Choroid plexus epithelial cell (primary cell): ENCODE results near the gene MCM8.

Experiments used
- DNase-seq: peaks from one replicate; pipeline ENCODE4 v3.0.0-alpha.2; 2010; ENCODE audit warnings: low read depth
- H3K4me3 ChIP-seq: 2 replicates; pipeline ENCODE4 v1.5.1; 2011; ENCODE audit warnings: low read depth, mild to moderate bottlenecking, control low read depth, low read length, moderate library complexity
- CTCF ChIP-seq: conservative IDR thresholded peaks from 2 replicates; pipeline ENCODE4 v1.5.1; 2011; ENCODE audit warnings: low read depth, mild to moderate bottlenecking, control low read depth, inconsistent platforms, low read length, moderate library complexity

MCM8 gene

DNA sequence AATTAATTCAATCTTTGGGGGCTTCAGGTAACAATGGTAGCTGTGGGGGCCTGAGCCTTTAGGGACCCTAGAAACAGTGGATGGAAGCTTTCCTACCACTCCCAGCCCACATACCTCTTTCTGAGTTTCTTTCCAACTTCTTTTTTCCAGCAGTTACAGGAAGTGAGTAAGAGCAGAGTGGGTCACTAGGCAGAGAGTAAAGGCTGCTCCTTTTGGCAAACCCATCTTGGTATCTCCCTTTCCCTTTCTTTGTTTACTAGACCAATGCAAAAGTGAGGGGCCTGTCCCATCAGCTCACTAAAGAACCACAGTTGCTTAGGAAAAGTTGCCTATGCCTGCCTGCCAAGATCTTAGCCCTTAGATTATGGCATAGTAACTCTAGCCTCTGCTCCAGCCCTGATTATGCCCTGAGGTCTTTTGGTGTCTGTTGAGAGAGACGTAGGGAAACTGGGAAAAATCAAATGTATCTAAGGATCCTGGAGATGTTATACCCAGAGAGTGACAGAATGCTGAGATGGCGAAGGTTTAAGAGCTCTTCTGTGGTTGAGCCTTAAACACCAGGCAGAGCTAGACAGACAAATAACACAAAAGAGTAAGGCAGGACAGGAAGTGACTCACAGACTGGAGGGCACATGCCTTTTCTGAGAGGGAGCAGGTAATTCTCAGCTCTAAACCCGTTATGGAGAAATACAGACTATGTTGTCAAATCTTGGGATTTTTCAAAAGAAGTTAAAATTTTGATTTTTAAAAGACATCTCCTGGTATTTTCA lies 31.4 kb upstream of the MCM8 start:
- peak; percentile 73 for DNase-seq
- no peak overlapping the region for H3K4me3 ChIP-seq
- no peak for TF ChIP-seq CTCF

DNA sequence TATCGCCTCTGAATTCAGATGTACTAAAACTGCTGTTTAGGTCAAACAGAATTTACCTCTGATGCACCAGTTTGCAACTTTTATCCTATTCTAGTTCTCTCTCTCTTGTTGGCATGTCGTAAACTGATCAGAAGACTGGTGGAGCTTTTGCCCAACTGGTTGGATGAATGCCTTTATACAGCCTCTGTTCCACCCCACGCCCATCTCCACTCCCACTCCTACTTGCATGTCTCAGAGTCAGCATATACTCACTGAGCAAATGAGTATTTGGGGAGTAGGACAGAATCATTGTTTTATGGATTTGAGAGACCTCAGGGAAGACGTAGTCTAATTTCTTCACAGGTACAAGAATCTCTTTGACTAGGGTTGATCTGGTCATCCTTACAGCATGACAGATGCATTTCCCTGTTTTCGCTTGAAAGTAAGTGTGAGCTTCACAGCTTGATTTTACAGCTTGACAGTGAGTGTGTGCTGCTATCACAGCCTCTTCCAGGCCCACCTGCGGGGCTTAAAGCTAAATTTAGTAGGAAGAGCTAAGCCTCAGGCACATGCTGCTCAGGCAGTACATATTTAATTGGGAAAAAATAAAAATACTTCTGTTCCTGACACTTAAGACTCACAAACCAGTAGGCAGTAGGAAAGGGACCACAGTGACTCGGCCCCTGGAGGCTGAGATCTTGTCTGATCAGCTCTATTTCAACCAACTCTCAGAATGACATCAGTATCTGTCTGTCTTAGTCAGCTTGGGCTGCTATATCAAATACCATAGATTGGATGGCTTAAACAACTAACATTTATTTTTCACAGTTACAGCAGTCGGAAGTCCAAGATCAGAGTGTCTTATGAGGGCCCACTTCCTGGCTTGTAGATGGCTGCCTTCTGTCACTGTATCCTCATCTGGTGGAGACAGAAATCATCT lies 30.6 kb upstream of the MCM8 start:
- TF ChIP-seq CTCF = no peak
- no peak for DNase-seq

GRCh38 chr20:5920581-5920980 lies 29.9 kb upstream of the MCM8 start:
- no peak for TF ChIP-seq CTCF
- no peak overlapping the region for H3K4me3 ChIP-seq
- DNase-seq = no peak

More for the DNA sequence above, 30.6 kb upstream of the MCM8 start:
- H3K4me3 ChIP-seq = no peak overlapping the region

DNA sequence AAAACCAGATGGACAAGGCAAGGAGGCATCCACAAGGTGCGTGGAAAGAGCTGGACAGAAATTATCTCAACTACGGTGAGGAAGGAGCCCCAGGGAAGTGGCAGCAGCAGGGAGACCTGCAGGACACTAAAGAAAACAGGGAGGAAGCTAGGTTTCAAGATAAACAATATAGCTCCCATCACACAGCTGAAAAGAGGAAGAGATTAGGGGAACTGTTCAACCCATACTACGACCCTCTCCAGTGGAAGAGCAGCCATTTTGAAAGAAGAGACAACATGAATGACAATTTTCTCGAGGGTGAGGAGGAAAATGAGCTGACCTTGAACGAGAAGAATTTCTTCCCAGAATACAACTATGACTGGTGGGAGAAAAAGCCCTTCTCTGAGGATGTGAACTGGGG lies 27.0 kb upstream of the MCM8 start:
- TF ChIP-seq CTCF = no peak
- no peak overlapping the region for H3K4me3 ChIP-seq
- no peak for DNase-seq

- no peak for DNase-seq
- no peak overlapping the region for H3K4me3 ChIP-seq
- no peak for TF ChIP-seq CTCF
Measured at GRCh38 chr20:5925551-5925950, 24.9 kb upstream of the MCM8 start.

DNA sequence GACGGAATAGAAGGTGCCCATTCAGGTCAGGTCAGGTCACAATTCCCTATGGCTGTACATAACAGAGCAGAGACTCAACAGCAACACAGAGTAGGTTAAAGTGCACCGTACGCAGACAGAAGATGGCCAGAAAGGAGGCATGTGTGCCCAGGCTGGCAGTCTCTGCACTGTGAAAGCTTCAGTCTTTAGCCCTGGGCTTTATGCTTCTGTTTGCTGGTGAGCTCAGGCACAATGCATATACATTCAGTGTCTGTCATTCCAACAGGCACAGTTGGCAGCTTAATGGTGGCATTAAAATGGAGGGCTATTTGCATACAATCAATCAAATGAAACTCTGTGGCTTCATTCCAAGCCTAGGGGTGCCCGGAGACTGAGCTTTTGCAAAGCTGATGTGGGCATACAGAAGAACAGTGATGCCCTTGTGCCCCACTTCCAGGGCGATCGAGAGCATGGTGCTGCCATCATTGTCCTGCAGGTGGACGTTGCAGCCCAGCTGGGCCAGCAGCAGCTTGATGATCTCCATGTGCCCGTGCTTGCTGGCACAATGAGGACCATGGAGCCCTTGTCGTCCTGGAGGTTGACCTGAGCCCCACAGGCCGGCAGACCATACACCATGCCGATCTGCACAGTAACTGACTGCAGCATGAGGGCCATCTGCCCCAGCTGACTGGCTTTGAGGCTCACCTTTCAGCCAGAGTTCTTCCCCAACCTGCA lies 22.5 kb upstream of the MCM8 start:
- no peak for TF ChIP-seq CTCF
- no peak overlapping the region for H3K4me3 ChIP-seq
- DNase-seq = no peak
